HG03139 (cell line): Measurements from ENCODE around the gene THADA.

ENCODE experiments used
- ATAC-seq: cut with Tn5 transposase; IDR thresholded peaks from one replicate; pipeline ENCODE4 v1.9.1; 2021; ENCODE audit not compliant: unreplicated experiment

The THADA gene

GRCh38 chr2:43329637-43330036, 266.2 kb downstream of the THADA start:
- ATAC-seq = no peak

GRCh38 chr2:43328832-43329231, 267.0 kb downstream of the THADA start:
- ATAC-seq = no peak

- ATAC-seq = no peak
Observed at GRCh38 chr2:43328133-43328532, 267.7 kb downstream of the THADA start.

- no peak for ATAC-seq
Observed at GRCh38 chr2:43327119-43327518, 268.7 kb downstream of the THADA start.

- no peak for ATAC-seq
Observed at GRCh38 chr2:43326101-43326825, 269.6 kb downstream of the THADA start.

- ATAC-seq = no peak
Observed at GRCh38 chr2:43325107-43325811, 270.6 kb downstream of the THADA start.

- ATAC-seq = no peak
Observed at GRCh38 chr2:43324259-43325106, 271.4 kb downstream of the THADA start.

- ATAC-seq = no peak
Observed at GRCh38 chr2:43323857-43324256, 272.0 kb downstream of the THADA start.

GRCh38 chr2:43321446-43321845, 274.4 kb downstream of the THADA start:
- no peak for ATAC-seq

- ATAC-seq = no peak
Observed at GRCh38 chr2:43319541-43319940, 276.3 kb downstream of the THADA start.

GRCh38 chr2:43318791-43319190, 277.0 kb downstream of the THADA start:
- no peak for ATAC-seq

- ATAC-seq = no peak
Observed at GRCh38 chr2:43317680-43318079, 278.2 kb downstream of the THADA start.

- ATAC-seq = no peak
Observed at GRCh38 chr2:43317194-43317593, 278.6 kb downstream of the THADA start.

- no peak for ATAC-seq
Observed at GRCh38 chr2:43315482-43315881, 280.4 kb downstream of the THADA start.

- ATAC-seq = no peak
Observed at GRCh38 chr2:43314299-43314927, 281.4 kb downstream of the THADA start.

- ATAC-seq = no peak
Observed at GRCh38 chr2:43313642-43314017, 282.2 kb downstream of the THADA start.

GRCh38 chr2:43312755-43313641, 282.8 kb downstream of the THADA start:
- no peak for ATAC-seq

GRCh38 chr2:43311276-43311675, 284.6 kb downstream of the THADA start:
- ATAC-seq = no peak

- ATAC-seq = no peak
Observed at GRCh38 chr2:43309935-43310334, 285.9 kb downstream of the THADA start.

GRCh38 chr2:43307973-43308372, 287.9 kb downstream of the THADA start:
- ATAC-seq = no peak
